NOMO-1 treated with dmso at 0.1 percent for 144 hours (cell line): ENCODE results near the gene PRAC1.

Experiments
- DNase-seq: peaks from one replicate; lab custom pipeline; 2025; ENCODE audit not compliant: unreplicated experiment; lab: John Stamatoyannopoulos, UW

The PRAC1 gene

DNA sequence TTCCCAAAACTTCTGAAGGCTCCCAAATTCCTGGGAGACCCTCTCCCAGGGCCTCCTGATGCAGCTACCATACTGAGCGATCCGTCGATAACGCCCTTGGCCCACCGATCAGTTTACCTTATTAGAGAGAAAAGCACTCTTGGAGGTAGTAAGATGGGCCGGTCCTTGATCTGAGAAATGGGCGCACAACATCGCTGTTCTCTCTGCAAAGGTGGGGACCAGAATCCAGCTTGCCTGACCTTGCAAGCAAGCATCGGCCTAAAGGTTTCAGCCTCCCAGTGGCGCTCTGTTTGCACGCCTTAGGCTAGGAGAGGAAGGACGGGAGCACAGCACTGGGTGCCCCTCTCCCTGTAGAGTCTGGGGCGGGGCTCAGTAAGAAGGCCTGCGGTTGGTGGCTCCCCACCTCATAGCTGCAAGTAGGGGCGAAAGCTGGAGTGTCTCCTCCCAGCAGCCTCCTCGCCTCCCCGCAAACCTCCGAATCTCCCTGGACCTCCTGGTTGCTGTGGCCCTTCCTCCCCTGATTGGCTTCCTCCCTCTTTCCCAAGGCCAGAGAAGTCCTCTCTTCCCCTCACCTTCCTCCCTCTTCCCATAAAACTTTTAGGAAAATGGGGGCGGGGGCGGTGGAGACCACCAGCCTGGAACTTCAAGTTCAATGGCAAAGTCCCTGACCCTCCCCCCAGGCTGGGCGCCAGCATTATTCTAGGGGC is at the start of gene PRAC1:
Gene PRAC1, minus strand, starts transcription at position 318 of the 707 bp plus-strand sequence. Its CDS starts 126 bp downstream, at position 192.
- DNase-seq = no peak

DNA sequence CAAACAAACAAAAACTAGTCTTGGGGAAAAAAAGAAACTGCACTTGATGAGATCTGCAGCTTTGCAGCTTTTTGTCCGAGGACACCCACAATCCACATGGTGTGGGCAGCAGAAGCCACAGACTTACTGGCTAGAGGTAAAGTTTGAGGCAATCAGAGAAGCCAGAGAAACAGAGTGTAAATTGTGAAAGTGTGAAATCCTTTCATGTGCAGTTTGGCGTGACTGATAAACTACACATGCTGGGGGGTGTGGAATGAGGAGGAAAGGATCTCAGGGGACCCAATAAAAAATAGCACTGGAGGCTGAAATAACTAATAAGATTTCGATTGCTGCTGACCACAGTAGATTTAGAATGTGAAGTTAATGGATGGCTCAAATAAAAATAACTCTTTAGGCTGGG is 48.6 kb upstream of the PRAC1 start:
- no peak for DNase-seq

DNA sequence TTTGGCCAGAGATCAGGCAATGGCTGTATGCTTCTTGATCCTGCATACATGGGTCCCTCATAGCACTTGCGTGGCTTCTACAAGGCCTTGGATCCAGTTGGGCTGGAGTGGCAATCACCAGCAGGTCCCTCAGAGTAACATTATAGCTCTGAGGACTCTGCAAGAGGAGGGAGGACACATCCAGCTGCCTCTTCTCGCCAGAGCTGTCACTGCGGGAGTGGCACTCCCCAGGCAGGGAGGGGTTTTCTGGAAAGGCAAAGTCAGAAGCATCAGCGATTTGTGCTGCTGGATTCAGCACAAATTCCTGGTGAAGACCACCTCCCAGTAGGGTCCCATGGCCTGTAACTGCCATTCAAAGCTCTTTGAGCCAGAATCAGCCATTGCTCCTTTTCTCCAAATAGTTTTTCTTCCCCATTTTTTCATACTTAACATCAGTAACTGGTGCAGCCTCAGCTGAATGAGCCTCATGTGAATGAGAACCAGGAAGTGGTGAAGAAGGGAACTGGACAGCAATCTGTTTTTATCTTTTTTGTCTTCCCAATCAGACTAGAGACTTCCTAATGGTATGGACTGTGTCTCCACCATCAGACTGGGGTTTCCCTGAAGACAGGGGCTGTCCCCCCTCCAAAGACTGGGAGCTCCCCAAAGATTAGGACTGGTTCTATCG is 46.8 kb upstream of the PRAC1 start:
- no peak for DNase-seq

DNA sequence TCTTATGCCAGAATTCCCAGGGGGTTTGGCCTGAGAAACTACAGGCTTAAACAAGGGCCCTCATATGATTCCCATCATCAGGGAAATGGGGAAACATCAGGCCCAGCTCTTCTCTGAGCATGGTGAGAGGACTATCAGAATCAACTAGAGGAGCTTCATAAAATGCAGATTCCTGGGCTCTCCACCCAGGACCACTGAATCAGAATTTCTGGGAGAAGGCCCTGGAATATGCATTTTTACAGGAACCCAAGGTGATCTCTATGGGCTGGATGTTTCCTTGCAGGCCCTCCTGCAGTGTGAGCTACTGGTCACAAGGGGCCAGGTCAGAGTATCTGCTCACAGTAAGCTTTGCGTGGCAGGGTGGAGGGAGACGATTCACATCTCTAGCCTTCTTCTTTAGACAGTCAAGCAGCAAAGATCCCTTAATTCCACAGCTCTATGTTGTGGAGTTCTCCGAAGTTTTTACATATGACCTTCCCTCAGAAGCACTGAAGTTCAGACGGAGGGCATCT is 45.0 kb upstream of the PRAC1 start:
- no peak for DNase-seq

DNA sequence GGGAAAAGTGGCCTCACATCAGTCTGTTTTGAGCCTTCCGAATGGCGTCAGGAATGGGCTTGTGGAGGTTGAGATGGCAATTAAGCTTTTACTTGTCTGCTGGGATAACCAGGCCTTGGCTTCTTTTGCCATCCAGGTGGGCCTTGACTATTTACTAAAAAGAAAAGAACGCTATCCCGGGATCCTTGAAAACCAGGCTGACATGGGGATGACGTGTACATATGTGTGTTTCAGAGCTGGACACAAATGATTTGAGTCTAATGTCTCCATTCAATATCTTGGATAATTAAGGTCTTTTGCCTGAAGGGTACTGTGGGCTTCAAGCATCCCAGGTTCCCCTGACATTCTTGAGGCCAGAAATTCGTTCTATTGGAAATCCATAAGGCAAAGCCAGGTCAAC is 38.8 kb upstream of the PRAC1 start:
- no peak for DNase-seq

DNA sequence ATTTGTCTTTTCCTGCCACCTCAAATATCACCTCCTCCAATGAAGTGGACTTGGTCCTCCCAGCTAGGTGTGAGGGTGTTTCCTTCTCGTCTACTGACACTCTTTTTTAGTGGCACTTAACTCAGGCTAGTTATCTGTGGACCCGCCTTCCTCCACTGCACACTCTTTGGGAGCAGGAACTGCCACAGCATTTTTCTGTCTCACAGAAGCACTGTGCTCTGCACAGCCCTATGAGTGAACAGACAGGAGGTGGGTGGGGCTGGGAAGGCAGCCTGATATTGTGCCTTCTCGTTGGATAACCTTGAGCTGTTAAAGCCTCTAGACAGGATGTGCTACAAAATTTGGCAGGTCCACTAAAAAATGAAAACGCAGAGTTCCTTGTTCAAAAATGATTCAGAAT is 38.1 kb upstream of the PRAC1 start:
- DNase-seq = no peak

DNA sequence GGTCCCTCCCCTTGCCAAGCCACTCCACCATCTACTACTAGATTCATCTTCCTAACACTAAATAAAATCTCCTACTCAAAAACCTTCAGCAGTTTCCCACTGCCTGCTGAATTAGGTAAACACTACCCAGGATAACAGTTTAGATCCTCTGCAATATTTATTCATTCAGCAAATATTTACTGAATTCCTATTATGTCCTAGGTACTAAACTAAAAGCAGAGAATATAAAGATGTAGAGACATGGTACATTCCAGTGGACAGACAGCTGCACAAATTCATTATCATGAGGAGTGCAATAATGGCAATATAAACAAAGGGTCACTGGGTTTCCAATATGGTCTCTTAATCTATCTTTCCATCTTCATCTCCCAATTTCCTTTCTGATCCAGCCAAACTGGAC is 37.0 kb upstream of the PRAC1 start:
- DNase-seq = no peak

DNA sequence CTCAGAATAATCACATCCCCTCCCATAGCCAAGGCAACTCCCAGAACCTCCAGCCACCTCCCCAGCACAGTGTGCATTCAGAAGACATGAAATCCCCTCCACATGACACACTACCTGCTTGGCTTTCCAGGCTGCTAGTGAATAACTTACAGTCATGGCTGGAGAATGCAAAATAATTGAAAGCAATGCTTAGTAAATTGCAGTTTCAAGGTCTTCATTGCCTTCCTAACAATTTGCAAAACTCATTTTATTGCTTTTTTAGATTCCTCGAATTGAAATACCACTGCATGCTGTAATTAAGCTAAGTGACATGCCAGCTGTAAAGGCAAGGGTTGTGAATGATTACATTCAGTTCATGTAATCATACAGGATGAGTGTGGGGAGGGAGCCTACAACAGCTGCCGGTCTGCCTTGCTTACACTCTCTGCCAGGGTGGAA is 35.2 kb upstream of the PRAC1 start:
- DNase-seq = no peak

DNA sequence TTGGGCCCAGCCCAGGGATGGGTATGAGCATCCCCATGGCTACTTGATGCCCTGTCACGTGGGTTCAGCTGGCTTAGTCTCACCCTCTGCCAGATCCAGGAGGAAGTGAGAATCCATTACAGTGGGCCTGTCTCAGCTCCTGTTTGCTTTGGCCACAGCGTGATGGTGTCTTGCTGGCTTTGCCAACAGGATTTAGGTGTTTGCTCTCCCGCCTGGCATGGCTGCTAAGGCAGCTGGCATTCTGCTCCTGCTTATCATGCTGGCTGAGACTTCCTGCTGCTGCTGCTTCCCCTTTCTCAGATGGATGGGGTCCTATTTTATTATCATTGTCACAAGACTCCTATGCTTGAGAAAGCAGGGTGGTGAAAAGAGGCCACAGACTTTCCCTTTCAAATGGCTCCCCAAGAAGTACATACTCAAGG is 34.5 kb upstream of the PRAC1 start:
- DNase-seq = no peak

DNA sequence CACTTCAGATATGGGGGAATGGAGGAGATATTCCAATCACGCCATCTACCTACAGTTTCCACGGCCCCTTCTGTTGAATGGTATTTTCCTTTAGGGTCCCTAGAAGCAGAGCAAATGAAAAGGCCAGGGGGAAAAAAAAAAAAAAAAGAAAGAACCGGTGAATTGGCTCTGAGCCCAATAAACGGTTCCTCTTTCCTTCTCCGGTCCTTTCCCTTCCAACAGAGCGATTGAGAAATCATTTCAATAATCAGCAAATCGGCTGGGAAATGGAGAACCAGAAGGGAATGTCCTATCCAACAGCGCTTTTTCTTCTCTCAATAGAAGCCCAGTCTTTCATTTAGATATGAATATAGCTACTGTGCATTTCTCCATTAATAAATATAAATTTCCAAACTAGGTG is 33.0 kb upstream of the PRAC1 start:
- DNase-seq = no peak

DNA sequence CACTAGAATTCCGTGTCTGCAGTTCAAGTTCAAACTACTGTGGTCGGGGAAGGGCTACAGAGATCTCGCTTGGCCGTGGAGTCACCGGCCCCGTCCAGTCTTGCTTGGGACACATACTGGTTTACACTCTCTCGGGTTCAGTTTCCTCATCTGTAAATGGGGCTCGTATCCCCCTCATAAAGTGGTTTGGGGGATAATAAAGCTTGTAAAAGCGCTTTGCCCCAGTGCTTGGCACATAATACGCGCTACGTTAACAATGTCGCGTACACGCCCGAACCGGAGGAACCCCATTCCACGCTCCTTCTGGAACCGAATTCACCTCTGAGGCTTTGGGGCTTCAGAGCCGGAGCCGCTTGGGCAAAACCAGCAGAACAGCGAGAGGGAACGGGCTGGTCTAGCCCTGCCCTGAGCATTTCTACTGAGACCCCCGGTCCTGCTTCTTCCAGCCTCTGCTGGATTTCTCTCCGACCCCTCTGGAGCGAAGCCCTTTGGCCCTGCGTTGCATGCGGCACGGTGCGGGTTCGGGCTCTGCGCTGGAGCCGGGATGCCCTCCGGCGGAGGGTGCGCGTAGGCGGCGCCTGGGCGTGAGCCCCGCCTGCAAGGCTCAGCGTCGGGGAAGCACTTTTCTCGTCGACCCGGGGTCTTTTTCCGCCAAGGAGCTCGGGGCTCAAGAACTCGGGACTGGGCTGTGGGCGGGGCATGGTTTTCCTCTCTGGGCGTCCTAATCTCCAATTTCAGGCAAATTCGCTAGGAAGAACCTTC is 32.4 kb upstream of the PRAC1 start:
- no peak for DNase-seq

DNA sequence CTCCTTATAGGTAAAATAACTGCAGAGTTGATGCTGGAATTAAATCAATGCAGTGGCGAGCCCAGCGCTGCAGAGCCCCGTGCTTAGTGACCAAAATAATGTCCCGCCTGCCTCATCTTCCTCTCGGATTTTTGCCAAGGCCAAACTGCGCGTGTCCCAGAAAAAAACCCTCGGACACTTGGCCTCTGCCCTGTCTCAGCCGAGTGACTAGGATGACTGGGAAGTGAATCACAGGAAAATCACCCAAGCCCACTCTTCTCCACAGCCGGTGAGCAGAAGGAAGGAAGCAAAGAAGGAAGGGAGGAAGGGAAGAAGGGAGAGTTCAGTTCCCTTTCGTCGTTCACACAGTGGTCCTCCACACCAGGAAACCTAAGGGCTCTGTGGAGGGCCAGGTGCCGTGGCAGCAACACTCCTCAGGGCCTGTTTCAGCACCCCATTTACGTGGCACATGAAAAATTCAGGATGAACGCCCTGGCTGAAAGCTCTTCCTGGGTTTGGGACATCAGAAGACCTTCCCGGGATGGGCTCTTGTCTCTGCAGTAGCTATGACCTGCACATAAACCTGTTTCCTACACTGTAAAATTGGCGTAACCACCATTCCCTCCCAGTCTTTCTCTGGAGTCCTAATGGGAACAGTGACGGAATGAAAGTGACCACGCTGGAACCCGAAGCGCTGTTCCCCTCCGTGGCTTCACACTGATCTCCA is 31.6 kb upstream of the PRAC1 start:
- DNase-seq = no peak

DNA sequence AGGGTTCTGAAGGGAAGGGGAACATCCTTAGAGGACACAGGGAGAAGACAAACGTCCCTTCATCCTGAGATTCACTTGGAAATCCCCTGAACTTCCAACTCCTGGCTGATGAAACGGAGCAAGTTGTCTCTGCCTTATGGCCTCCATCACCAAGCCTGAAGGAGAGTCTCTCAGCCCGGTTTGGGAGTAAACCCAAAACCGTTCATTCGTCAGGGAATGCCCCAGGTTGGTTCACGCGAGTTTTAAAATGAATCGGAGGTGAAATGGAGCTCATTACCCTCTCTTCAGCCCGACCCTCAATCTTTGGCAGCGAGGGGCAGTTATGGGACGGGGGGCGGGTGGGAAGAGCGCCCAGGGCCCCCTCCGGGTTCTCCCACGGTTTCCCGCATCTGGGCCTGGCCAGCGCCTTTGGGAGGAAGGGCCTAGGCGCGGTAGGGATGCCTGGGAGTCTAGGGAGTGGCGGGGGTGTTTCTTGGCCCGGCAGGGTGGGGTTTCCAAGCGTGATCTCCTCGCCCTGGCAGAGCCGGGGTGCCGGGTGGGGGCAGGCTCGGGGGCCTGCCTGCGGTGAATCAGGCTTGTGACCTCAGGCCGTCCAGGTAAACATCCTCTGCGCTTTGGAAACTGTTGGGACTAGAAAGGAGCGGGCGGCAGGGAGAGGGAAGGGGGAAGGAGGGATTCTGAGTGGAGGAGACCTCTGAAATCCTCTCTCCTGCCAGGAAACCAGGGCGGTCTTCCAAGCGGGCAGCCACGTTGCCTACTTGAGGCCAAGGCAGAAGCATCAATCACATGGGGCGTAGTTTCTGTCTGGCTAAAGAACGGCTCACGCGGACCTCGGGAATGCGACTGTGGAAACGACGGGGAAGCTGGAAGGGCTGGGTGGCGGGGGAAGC is 30.3 kb upstream of the PRAC1 start:
- no peak for DNase-seq

DNA sequence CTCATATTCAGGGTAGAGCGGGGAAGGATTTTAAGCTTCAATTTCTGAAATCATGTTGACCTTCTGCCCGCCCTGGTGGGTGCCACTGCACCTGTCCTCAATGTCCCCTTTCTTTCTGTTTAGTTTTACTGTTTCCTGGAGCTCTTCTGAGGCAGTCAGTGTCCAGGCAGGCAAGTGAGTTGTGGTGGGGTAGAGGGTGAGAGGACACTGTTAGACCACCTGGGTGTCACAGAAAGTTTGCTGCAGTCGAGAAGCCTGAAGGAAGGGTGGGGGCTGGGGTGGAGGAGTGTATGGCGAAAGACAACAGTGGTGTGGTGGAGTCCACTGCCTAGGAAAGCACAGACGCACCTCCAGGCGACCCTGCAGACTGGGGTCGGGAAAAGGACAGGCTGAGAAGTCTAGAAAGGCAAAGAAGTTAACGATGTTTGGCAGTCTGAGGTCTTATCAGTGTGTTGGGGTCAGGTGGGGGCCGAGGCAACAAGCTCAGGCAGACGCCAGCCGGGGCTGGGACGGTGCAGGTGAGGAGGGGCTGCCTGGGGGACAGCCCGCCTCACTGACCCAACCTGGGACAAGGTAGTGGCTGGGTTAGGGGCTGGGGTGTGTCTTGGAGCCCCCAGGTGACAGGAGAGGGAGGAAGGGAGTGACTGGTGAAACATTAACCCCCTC is 29.5 kb upstream of the PRAC1 start:
- no peak for DNase-seq

DNA sequence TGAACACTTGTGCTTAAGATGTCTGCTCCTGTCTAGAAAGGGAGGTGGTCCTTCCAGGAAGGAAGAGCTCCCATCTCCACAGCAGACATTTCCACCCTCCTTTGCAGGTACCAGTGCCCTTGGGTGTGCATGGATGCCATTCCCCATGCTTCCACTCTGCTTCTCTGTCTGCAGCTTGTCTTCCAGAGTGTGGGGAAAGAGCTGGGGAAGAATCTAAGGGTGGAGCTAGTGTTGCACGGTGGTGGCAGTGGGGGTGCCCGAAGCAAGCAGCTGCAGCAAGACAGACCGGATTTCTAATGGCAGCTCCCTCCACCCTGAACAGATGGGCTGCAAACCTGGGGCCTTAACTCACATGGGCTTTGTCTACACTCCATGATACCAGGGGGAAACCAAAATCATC is 28.9 kb upstream of the PRAC1 start:
- DNase-seq = no peak

DNA sequence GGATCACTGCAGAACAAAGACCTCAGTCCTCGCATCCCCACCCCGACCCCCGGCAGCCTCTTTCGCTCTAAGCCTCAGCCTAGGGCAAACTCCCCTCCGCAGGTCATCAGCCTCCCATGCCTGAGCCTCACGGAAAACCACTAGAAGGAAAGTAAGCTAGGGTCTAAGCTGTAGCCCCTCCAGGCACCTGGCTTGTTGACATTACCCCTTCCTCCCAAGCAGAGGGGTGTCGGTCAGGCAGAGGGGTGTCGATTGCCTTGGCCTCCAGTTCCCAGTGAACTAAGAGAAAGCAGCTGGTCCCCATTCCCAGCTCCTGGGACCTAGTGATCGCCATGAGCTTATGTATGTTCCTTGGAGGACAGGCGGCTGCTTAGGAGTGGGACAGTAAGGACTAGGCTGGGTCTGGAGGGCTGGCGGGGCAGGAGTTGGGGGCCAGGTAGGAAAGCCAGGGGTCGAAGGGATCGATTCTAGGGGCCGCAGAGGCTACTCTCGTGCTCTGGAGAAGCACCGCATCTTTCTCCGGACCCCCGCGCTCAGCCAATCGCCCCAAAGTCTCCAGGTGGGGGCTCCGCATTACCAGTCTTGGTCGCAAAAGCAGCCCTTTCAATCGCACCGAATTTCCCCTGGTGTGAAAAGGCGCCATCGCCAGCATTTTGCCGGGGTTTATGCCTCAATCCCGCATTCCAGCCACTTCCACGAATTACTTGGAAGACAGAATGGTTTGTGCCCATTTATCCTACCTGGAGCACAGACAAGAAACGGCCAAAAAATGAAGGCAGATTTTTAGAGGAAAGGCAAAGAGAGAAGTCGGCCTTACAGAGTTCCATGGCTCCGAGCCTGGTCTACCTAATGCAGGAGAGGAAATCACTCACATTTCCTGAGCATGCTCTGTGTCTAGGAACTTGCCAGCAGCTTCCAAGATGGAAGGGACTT is 27.6 kb upstream of the PRAC1 start:
- DNase-seq = no peak

DNA sequence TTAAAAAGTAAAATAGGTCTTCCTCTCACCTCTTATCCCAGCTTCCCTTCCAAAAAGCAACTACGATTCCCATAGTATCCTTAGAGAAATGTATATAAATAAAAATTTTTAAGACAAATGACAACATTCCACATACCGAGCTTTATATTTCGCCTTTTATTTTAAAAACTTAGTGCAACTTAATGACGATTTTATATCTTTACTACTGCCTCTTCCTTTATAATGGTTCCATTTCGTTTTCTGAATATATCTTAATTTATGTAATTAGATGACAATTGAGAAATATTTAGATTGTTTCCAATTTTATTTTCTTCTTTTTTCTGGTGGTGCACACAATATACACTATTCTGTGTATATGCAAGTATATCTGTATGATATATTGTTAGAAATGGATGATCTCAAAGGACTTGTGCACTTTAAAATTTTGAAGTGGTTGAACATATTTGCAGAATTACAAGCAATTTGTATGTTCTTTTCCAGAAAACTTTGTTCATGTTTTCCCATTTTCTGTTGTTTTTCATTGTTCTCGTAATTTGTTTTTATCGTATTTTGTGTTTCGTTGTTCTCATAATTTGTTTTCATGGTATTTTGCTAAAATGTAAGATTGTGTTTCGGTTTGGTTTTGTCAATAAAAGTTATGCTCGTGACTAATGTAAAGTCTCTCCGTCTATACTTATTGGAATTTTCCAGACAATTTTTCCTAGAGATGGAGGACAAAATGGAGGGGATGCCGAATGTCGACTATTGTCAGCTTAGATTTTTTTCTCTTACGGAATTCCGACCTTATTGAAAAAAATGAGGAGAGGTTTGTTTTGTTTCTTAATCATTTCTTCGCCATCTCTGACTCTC is 26.6 kb upstream of the PRAC1 start:
- DNase-seq = no peak
